ENCODE results near the gene TMEM174. TPM values are rescaled to one million over a fixed set of nuclear protein-coding genes. Genes with fewer than 3 reads are reported as not detected.
"Not testable (repeated sequence)": the region's sequence is repeated elsewhere in the genome, so short reads cannot be mapped to it uniquely, and the experiment has no call there.

TMEM174 gene
- total RNA-seq, 1 donor from 2014 or later: not detected

DNA sequence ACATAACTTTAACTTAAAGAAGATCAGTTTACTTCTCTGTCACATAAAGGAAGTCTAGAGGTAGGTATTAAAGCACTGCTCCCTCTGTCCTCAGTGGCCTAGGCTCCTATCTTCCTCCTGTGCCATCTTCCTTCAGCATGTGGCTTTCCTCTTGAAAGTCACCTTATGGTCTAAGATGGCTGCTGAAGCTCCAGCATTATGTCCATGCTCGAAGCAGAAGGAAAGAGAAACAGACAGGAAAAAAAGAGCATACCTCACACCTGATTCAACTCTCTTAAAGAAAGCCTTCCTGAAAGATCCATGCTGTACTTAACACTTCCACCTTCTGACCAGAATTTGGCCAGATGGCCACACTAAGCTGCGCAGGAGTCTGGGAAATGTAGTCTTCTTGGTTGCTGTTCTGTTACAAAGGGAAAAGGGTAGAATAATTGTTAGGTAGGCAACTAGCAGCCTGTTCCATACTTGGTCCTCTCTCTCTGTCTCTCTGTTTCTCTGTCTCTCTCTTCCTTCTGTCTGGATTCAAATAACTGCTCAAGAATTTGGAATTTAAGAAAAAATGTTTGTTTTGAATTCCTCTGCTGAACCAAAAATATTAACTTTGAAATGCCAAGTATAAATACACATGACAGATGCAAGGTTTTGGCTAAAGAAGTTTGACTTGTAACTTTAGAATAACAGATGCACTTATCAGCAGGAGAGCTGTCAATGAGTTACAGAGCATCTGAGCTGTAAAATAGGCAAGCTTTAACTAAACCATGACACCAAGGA lies 16.0 kb downstream of the TMEM174 start:
- no peak for ATAC-seq
- DNase-seq (ENCODE audit: low spot score): no peak

DNA sequence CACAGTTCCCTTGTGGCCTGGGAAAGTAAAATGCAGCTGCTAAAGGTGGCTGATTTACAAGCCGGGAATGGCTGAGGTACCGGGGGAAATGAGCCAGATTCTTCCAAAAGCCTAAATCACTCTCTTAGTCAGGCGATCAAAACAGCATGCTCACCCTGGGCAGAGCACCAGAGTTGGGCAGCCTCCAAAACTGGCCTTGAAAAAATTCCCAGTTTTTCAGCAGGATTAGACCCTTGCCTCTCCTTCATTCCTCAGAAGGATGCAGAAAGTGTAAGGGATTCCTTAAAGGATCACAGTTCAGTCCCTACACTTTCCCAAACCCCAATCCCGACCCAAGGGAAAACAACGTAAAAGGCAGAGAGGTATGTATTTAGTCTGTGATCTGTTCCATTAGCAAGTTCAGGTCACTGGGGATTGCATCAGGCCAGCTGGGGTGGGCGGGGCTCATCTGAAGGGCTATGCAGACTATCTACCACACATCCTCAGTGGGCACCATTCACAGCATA lies 16.9 kb downstream of the TMEM174 start:
- peak; percentile 64 for ATAC-seq

DNA sequence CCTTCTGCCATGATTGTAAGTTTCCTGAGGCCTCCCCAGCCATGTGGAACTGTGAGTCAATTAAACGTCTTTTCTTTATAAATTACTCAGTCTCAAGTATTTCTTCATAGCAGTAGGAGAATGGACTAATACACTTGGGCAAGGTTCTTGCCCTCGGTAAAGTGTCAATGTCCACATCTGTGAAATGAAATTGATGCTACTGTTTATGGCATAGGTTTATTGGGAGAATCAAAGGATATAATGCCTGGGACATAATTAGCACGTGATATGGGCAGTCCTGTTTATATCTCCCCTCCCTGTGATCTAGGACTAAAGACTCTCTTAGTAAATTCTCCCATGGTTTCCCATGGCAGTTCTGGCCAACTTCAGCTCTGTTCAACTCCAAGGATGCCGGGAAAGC lies 19.4 kb downstream of the TMEM174 start:
- ATAC-seq: no peak
- no peak for DNase-seq (ENCODE audit: low spot score)

More for the DNA sequence above, 16.9 kb downstream of the TMEM174 start:
- DNase-seq (ENCODE audit: low spot score): no peak

DNA sequence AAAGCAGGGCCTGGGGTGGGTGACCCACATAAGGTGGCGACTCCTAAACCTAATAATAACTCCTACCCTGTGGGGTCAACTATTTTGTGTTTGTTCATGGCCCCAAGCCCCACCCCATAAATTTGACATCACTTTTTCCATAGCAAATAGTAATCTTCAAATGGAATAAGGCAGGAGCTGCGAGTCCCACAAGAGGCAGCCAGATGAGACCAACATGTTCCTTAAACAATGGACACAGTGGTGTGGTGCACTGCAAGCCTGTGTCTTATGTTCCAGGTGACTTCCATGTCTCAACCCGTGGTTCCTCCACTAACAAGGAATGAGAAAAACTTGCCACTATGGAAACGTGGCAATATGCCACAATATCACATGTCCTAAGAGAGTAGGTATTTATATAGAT lies 20.6 kb downstream of the TMEM174 start:
- DNase-seq (ENCODE audit: low spot score): no peak

DNA sequence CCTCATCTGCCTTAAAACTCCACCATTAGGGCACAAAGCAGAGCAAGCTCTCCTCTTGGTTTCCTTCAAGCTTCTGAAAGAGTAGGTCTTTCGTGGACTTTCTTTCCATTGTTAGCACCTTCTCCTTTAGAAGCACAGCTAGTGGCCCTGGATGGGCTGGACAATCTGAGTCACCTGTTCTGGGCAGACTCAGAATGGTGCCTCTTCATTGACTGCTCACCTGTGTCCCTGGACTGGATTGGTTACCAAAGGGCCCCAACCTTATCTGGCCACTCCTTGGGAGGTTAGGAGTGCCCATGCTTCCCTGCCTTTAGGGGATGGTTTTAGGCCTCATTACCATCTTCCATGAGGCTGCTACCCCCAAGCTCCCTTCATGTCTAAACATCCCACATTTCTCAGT lies 23.2 kb downstream of the TMEM174 start:
- DNase-seq (ENCODE audit: low spot score) (no peak), ATAC-seq (no peak)

More for the DNA sequence above, 20.6 kb downstream of the TMEM174 start:
- ATAC-seq: no peak

DNA sequence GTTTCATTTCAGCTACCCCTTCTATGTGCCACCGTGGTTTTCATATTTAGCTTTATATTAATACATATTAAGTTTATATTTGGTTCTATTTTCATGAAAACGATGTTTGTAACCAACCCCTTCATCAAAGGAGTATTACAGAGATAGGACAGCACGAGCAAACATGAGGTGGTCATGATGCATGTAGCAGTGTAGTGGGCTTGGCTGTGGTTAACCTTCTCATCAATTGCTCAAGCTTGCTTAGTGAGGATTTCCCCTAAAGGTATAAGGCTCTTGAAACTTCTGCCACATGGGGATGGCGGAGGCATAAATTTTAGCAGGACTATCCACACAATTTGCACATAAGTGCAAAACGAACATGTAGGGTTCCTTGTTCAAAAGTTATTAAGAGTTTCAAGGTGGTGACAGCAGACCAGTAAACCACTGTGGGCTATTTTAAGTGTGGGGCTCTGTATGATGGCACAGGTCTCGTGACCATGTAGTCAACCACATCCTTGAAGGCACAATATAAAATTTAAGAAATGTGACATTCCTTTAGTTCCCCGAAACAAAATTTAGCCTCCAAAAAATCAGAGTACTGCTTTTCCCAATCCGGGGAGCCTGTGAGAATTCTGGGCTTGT lies 24.8 kb downstream of the TMEM174 start:
- ATAC-seq: no peak
- DNase-seq (ENCODE audit: low spot score): no peak

DNA sequence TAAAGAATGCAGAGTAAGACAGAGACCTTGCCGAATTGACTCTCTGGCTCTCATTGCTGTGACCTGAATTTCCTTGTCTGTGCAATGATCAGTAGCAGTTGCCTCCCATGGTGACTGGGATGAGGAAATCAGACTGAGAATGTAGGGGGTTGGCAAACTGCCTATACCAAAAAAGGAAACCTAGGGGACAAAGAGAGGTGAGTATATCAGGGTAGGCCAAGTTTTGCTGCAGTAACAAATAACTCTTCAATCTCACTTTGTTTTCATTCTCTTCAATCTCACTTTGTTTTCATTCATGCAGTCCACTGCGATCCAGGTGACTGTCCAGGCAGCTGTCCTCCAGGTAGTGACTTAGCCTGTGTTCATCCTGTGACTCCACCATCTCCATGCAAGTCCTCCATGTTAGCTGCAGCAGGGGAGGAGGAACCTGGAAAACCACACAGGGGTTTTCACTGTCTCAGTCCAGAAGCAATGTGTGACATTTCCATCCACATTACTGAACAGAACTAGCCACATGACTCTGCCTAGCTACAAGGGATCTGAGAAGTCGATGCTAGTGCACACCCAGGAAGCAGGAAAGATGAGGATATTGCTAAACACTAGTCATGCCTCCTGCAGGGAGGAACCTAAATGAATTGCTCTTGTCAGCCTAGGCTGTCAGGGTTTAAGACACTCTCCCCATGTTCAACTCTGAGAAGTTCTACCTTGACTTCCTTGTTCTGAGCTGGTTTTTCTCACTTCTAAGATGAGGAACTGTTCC lies 26.0 kb downstream of the TMEM174 start:
- DNase-seq (ENCODE audit: low spot score) (no peak), ATAC-seq (no peak)

DNA sequence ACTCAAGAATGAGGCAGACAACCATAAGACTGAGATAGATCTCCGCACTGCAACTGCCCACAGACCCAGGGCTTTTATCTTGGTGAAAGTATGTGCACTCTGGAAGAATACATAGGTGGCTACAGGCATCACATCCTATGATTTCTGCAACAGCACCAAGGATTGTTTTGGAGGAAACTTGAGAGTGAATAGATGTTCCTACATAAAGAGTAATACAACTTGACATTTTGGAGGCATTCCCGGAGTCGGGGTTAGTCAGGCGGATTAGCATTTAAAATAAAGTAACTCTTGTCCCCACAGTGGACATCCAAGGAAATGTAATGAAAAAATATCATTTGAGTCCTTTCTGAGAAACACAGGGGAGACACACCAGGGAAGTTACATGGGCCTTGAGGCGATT lies 26.7 kb downstream of the TMEM174 start:
- DNase-seq (ENCODE audit: low spot score) (no peak), ATAC-seq (no peak)

DNA sequence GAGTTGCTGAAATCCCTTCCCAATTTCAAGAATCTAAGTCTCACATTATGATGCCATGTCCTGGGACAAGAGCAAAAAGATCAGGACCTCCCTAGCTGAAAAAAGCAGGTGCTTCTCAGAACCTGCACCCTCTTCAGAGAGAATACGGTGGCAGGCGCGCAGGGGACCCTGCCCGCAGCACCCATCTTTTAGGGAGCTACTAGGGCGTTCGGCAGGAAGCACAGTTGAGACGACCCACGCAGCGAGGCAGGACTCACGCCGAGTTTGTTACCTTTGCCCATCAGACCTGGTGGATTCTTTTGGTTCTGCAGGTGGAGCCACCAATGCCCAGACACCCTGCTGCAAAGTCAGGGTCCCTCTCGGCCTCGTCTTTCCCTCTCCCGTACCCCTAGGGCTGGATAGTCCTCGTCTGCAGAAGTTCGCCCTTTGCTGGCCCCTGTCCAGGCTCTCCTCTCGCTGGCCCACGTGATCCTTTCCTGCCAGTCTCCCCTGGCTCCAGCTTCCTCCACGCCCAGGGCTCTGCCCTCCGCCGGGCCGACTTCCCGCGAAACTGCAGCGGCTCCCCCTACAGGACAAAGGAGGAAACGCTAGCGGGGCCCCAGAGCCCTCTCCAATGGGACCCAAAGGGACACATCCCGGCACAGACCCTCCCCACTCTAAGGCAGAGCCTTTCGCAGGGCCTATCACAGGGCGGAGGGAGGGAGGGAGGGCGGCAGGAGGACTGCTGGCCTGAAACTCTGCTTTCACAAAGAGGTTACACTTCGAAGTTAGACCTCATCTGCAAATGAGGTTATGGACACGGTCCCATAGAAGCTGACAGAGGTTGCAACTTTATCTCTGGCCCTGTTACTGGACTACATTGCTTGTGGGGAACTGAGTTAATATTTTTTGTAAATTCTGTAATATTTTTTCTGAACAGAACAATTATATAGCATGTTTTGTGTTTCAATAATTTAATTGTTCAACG lies 28.8 kb downstream of the TMEM174 start:
- peak; percentile 82 for DNase-seq (ENCODE audit: low spot score)
- ATAC-seq: peak; percentile 99

DNA sequence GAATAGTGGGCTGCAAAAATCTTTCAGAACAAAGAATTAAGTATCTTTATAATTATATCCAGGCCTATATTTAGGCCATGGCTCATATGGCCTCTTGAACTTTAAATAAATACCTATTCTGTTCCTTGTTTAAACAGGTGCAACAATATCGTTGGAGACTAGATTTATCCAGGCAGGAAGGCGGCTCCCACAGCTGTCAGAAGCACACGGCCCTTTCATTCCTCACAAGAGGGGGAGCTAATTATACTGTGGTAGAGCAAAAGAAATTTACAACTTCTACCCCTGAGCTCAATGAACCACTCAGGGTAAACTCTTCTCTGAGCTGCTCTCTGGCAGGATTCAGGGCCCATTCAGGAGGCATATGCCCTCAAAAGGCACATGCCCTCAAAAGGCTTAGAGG lies 31.3 kb downstream of the TMEM174 start:
- no peak for DNase-seq (ENCODE audit: low spot score)
- no peak for ATAC-seq

DNA sequence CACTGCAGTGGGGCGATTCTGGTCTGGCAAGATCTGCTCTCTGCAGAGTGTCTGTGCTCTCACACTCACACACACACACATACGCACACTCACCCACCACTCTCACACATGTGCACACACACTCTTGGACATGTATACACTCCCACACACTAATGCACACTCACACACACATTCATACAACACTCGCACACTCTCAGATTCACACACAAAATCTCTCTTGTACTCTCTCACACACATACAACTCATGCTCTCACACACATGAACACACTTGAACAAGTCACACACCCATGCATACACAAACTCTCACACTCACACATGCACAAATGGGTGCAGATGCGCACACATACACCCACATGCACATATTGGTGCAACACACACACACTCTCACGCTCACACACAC lies 31.7 kb downstream of the TMEM174 start:
- no peak for ATAC-seq

DNA sequence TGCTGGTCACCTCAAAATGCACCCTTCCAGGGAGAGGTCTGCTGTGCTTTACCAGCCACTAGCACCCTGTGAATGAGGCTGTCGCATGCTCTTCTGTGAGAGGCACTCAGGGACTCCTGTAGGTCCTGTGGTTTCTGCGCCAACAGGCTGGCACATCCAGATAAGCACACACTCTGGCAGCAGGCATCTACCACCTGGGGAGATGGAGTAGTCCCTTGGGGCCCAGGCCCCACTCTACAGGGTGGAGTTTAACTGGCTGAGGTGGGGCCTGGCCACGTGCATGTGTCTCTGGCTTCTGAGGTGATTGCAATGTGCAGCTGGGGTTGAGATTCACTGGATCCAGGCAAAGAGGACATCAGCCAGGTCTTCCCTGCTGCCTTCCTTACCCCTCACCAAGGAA lies 32.3 kb downstream of the TMEM174 start:
- ATAC-seq: no peak
- DNase-seq (ENCODE audit: low spot score): no peak

More for the DNA sequence above, 31.7 kb downstream of the TMEM174 start:
- no peak for DNase-seq (ENCODE audit: low spot score)

DNA sequence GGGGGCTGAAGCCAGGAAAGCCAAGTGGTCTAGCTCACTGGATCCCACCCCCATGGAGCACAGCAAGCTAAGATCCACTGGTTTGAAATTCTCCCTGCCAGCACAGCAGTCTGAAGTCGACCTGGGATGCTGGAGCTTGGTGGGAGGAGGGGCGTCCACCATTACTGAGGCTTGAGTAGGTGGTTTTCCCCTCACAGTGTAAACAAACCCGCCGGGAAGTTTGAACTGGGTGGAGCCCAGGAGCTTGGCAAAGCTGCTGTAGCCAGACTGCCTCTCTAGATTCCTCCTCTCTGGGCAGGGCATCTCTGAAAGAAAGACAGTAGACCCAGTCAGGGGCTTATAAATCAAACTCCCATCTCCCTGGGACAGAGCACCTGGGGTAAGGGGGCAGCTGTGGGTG lies 34.2 kb downstream of the TMEM174 start:
- not testable (repeated sequence) for DNase-seq (ENCODE audit: low spot score); ATAC-seq

DNA sequence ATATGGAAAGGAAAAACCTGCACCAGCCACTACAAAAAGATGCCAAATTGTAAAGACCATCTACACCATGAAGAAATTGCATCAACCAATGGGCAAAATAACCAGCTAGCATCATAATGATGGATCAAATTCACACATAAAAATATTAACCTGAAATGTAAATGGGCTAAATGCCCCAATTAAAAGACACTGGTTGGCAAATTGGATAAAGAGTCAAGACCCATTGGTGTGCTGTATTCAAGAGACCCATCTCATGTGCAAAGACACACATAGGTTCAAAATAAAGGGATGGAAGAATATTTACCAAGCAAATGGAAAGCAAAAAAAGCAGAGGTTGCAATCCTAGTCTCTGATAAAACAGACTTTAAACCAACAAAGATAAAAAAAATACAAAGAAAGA lies 36.1 kb downstream of the TMEM174 start:
- DNase-seq (ENCODE audit: low spot score); ATAC-seq: not testable (repeated sequence)

DNA sequence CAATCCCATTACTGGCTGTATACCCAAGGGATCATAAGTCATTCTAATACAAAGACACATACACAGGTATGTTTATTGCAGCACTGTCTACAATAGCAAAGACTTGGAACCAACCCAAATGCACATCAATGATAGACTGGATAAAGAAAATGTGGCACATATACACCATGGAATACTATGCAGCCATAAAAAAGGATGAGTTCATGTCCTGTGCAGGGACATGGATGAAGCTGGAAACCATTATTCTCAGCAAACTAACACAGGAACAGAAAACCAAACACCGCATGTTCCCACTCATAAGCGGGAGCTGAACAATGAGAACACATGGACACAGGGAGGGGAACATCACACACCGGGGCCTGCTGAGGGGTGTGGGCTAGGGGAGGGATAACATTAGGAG lies 39.7 kb downstream of the TMEM174 start:
- not testable (repeated sequence) for DNase-seq (ENCODE audit: low spot score); ATAC-seq

DNA sequence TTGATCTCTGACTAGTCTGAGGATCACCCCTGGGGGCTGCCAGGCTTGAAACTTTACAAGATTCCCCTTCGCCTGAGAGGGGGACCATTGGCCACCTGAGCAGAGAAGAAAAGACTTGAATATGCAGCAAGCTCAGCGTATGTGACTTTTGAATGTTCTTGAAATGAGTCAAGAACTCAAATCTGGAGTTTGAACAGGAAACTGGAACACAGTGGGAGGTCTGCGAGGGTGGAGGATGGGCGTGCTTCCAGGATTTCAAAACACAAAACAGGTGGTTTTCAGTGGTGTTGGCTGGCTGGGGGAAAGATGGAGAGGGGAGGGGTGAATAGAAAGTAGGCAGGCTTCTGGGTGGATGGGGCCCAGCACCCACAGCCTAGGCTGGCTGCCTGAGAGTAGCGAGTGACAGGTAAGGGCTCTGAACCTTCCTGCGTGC lies 40.6 kb downstream of the TMEM174 start:
- ATAC-seq (no peak), DNase-seq (ENCODE audit: low spot score) (no peak)

DNA sequence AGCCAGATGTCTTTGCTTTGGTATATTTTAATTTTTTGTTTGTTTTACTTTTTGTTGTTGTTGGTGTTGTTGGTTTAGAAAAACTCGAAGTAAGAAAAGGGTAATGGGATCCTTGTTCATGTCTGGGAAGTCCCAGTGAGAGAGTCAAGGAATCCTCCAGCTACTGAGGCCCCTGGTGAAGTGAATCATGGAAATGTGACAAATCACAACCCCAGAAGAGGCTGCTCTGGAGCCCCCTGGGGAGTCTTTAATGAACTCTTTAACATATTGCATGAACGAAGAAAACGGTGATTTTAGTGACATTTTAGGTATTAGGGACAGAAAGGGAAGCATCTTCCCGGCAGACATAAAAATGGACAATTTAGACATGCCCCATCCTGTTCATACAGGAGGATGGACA lies 41.3 kb downstream of the TMEM174 start:
- no peak for ATAC-seq
- no peak for DNase-seq (ENCODE audit: low spot score)

DNA sequence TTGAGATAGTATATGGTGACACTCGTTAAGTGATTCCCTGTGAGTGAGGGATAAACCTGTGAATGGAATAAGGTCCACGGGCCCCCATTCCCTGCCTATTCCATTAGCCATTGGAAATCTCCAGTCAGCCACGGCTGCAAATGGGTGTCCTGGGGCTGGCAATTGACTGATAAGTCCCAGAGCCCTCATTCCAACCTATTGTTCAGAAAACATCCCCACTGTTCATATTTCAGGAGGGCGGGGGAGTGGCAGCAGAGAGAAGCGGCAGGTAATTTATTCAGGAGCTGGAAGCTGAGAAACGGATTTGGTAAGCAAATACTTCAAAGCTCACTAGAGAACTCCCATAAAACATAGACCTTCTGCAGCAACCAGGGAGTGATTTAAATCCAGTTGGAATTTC lies 42.0 kb downstream of the TMEM174 start:
- no peak for DNase-seq (ENCODE audit: low spot score)
- no peak for ATAC-seq

DNA sequence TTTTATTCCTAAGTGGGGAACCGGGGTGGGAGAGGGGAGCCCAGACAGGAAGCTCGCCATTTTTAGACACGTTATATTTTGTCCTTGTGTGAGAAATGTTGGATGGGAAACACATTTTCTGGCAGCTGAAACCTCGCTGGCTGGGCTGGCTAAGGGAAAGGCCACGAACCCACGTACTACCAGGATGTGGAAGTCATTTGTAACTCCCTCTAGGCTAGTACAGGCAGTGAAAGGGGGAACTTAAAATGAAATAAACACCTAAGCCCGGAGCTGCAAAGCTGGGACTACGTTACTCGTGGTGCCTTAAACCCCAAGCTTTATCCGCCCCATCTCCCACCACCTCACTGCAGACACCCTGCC lies 42.5 kb downstream of the TMEM174 start:
- DNase-seq (ENCODE audit: low spot score) (no peak), ATAC-seq (peak; percentile 11)

DNA sequence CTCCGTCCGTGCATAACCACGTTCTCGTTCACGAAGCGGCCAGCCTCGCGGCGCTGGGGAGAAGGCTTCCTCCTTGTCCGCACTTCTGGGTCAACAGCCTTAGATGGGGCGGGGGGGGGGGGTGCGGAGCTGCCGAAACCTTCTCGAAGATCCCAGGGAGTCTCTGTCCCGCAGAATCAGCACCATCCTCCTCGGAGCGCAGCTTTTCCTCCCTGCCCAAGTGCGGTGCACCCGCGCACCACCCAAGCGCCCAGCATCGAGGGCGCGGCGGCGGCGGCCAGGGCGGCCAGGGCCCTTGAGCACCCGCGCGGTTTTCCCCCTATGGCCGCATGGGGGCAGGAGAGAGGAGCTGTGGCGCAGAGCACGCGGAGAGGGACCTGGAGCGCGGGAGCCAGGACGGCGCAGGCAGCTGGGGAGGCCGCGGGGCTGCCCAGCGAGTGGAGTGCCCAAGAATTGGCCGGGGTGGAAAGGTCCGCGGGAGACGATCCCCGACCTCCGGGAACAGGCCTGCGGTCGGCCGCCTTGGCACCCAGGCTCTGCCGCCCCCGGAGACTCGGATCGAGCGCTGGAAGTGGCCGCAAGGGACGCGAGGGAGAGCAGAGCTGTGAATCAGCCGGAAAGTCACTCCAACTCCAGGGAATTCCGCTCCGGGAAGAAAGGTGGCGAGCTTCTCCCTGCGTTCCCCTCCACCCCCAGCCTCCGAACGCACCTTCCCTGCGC lies 43.1 kb downstream of the TMEM174 start:
- DNase-seq (ENCODE audit: low spot score) (peak; percentile 78), ATAC-seq (peak; percentile 100)

Data from left lobe of liver (tissue), 2 donors.